Body of pancreas (tissue), 4 donors: ENCODE data around the gene PSMG3. TPM values are rescaled to one million over a fixed set of nuclear protein-coding genes. Genes with fewer than 3 reads are reported as not detected.

Experiments
- ATAC-seq: fragments of 150-250 bp; one replicate; pipeline ENCODE4 v1.9.1; 2016
- DNase-seq, 4 donors: peaks; one replicate each; pipeline ENCODE4 v3.0.0-alpha.2; 2019
- H3K27ac ChIP-seq, 4 donors: fragments of 200-600 bp; sonication (generic); 1 replicate in 3 of 4; 2 replicates in 1 of 4; pipeline versions ENCODE4 v1.5.1 to v1.6.1; 2016 to 2019; ENCODE audit warnings: mild to moderate bottlenecking in 1 of 4, mixed read lengths in 1 of 4, moderate library complexity in 1 of 4
- H3K27me3 ChIP-seq, 2 donors: fragments of 200-600 bp; sonication (generic); one replicate each; pipeline ENCODE4 v1.6.0; 2016; ENCODE audit warnings: mild to moderate bottlenecking in 1 of 2
- H3K36me3 ChIP-seq, 2 donors: fragments of 200-600 bp; sonication (generic); replicated peaks in 1 of 2; 2 replicates each; pipeline ENCODE4 v1.5.1; 2016; ENCODE audit warnings: low read depth in 2 of 2; ENCODE audit not compliant: insufficient read depth in 1 of 2
- H3K4me1 ChIP-seq: fragments of 200-600 bp; sonication (generic); one replicate; pipeline ENCODE4 v1.6.0; 2016
- H3K4me3 ChIP-seq, 2 donors: fragments of 200-600 bp; sonication (generic); 1 replicate in 1 of 2; 2 replicates in 1 of 2; pipeline ENCODE4 v1.5.1; 2016 to 2019
- H3K9me3 ChIP-seq, 3 donors: fragments of 200-600 bp; sonication (generic); 1 replicate in 2 of 3; 2 replicates in 1 of 3; pipeline ENCODE4 v1.5.1; 2016
- CTCF ChIP-seq, 7 experiments: fragments of 450-650 bp in 4 of 7; fragments of 200-600 bp in 3 of 7; sonication (generic) in 3 of 7; IDR thresholded peaks; one replicate each; pipeline ENCODE4 v1.5.1; 2016 to 2019; ENCODE audit warnings: antibody characterized with exemption in 7 of 7
- POLR2A ChIP-seq, 3 donors: fragments of 450-650 bp; IDR thresholded peaks; one replicate each; pipeline ENCODE4 v1.6.1; 2016; ENCODE audit warnings: antibody characterized with exemption in 3 of 3, mild to moderate bottlenecking in 2 of 3
- WGBS, 2 donors: methylation state at CpG; one replicate each; pipeline ENCODE4 v1.1.5; 2017; 5-methylcytosine and 5-hydroxymethylcytosine counted together
- intact Hi-C: fragments of 100-400 bp; cut with DNase I; formaldehyde crosslinking; loops from one replicate; pipeline ENCODE4 v1.15.1; 2023
- total RNA-seq, 2 donors: library from RNA; depleted of rRNA; stranded (reverse); fragments of >200 nt; gene quantifications; one replicate each; pipeline ENCODE4 v1.1.0, GENCODE V29; 2016

The PSMG3 gene
- total RNA-seq, 2 donors from 2014 or later: 34.0 to 39.6 TPM

- peak in 1 of 4 donors; percentile 25 for DNase-seq
- Histone ChIP-seq H3K27me3 (no peaks in the 10 kb centered on the region), H3K9me3 (no peaks in the 10 kb centered on the region), H3K27ac (peak overlapping the region; percentile 97 to 100 (median 98)), H3K36me3 (no peaks in the 10 kb centered on the region), H3K4me3 (no peak overlapping the region), H3K4me1 (peaks cover 68% of the 10 kb centered on the region)
- TF ChIP-seq CTCF (IDR thresholded peaks at IDR 0.05): no peak
- TF ChIP-seq POLR2A (IDR thresholded peaks at IDR 0.05): no peak
- intact Hi-C loops: no loop called here
- 28 to 30% methylated on average over 2 to 9 of the region's 9 CpGs for WGBS, 2 donors
- ATAC-seq: no peak
Observed at GRCh38 chr7:1533255-1533546, 36.6 kb downstream of the PSMG3 start.

GRCh38 chr7:1532456-1533254 lies 37.2 kb downstream of the PSMG3 start:
- intact Hi-C loops: no loop called here
- DNase-seq: peak; percentile 88 to 94 (median 92)
- Histone ChIP-seq H3K4me1 (peaks cover 62% of the 10 kb centered on the region), H3K27ac (peak overlapping the region; percentile 97 to 100 (median 98)), H3K4me3 (peak overlapping the region in 1 of 2 donors; percentile 55), H3K27me3 (no peaks in the 10 kb centered on the region), H3K9me3 (no peaks in the 10 kb centered on the region), H3K36me3 (no peaks in the 10 kb centered on the region)
- 0% methylated on average over 25 to 36 of the region's 36 CpGs for WGBS, 2 donors
- TF ChIP-seq CTCF (IDR thresholded peaks at IDR 0.05) (no peak), POLR2A (IDR thresholded peaks at IDR 0.05) (peak; percentile 89 to 94 (median 93))
- peak; percentile 64 for ATAC-seq

GRCh38 chr7:1531979-1532455 lies 37.8 kb downstream of the PSMG3 start:
- Histone ChIP-seq H3K9me3 (no peaks in the 10 kb centered on the region), H3K36me3 (no peaks in the 10 kb centered on the region), H3K4me1 (peaks cover 56% of the 10 kb centered on the region), H3K4me3 (peak overlapping the region in 1 of 2 donors; percentile 55), H3K27me3 (no peaks in the 10 kb centered on the region), H3K27ac (peak overlapping the region; percentile 97 to 100 (median 98))
- intact Hi-C loops: no loop called here
- DNase-seq (peak in 2 of 4 donors; percentile 76), ATAC-seq (peak; percentile 8)
- WGBS, 2 donors: 0 to 13% methylated on average over 6 to 10 of the region's 10 CpGs
- no peak for TF ChIP-seq POLR2A (IDR thresholded peaks at IDR 0.05)
- no peak for TF ChIP-seq CTCF (IDR thresholded peaks at IDR 0.05)

- DNase-seq (peak; percentile 59 to 66 (median 62)), ATAC-seq (peak; percentile 16)
- H3K9me3 ChIP-seq: no peaks in the 10 kb centered on the region
- H3K4me1 ChIP-seq: peaks cover 50% of the 10 kb centered on the region
- TF ChIP-seq CTCF (IDR thresholded peaks at IDR 0.05) (no peak), POLR2A (IDR thresholded peaks at IDR 0.05) (peak; percentile 31 to 69 (median 63))
- H3K4me3 ChIP-seq: peak overlapping the region in 1 of 2 donors; percentile 55
- H3K27me3 ChIP-seq: no peaks in the 10 kb centered on the region
- WGBS, 2 donors: 0 to 1% methylated on average over 6 to 51 of the region's 55 CpGs
- intact Hi-C loops: no loop called here
- peak overlapping the region; percentile 97 to 100 (median 98) for H3K27ac ChIP-seq
- no peaks in the 10 kb centered on the region for H3K36me3 ChIP-seq
Observed at GRCh38 chr7:1531263-1531978, 38.4 kb downstream of the PSMG3 start.
